Breast epithelium (tissue), 3 donors: ENCODE data around the gene GAB2.

Source experiments
- CTCF ChIP-seq, 3 donors: fragments of 450-650 bp; IDR thresholded peaks; one replicate each; pipeline ENCODE4 v1.5.1; 2016 to 2017; ENCODE audit warnings: antibody characterized with exemption in 3 of 3, mild to moderate bottlenecking in 3 of 3, moderate library complexity in 3 of 3
- POLR2A ChIP-seq: fragments of 450-650 bp; IDR thresholded peaks from one replicate; pipeline ENCODE4 v1.6.1; 2016; ENCODE audit warnings: antibody characterized with exemption, mild to moderate bottlenecking, moderate library complexity

- TF ChIP-seq CTCF (IDR thresholded peaks at IDR 0.05): no peak
- no peak for TF ChIP-seq POLR2A
These were observed 11.2 kb upstream of the GAB2 start for GRCh38 chr11:78428773-78429172.
